ENCODE measurements around the gene NPAS2.

GRCh38 chr2:100835006-100835659 is 15.2 kb downstream of the NPAS2 start:
- TF ChIP-seq CTCF (IDR thresholded peaks at IDR 0.05; ENCODE audit: insufficient read depth, low read depth, low read length) (no peak), EZH2 (IDR thresholded peaks at IDR 0.05; ENCODE audit: insufficient read depth, low read length) (no peak)

Measured in astrocyte (in vitro differentiated cells and primary cell).